Stimulated activated naive CD8-positive, alpha-beta T cell treated with anti-CD3 and anti-CD28 coated beads, Interleukin-15, amount 100 ng/mL, for 72 hours (primary cell): ENCODE measurements around the gene PKP2.

Experiments
- ATAC-seq: fragments of 150-1000 bp; cut with Tn5 transposase; 2 replicates; pipeline ENCODE4 v1.10.0; 2021; ENCODE audit warnings: mild to moderate bottlenecking, moderate library complexity
- DNase-seq, 2 donors: peaks; one replicate each; pipeline ENCODE4 v3.0.0; 2021 to 2022
- H3K27ac Mint-ChIP-seq, 2 donors: one replicate each; pipeline ENCODE4 v1.8.0; 2022; ENCODE audit warnings: mild to moderate bottlenecking in 2 of 2, mixed read lengths in 2 of 2, moderate library complexity in 2 of 2
- H3K27me3 Mint-ChIP-seq: one replicate; pipeline ENCODE4 v1.8.0; 2022; ENCODE audit warnings: mixed read lengths
- H3K4me1 Mint-ChIP-seq: one replicate; pipeline ENCODE4 v1.8.0; 2022; ENCODE audit warnings: mild to moderate bottlenecking, mixed read lengths
- H3K4me3 Mint-ChIP-seq, 2 donors: one replicate each; pipeline ENCODE4 v1.8.0; 2022; ENCODE audit warnings: mild to moderate bottlenecking in 2 of 2, mixed read lengths in 2 of 2, moderate library complexity in 1 of 2
- H3K9me3 Mint-ChIP-seq, 2 donors: one replicate each; pipeline ENCODE4 v1.8.0; 2022; ENCODE audit warnings: mixed read lengths in 2 of 2

Gene PKP2

DNA sequence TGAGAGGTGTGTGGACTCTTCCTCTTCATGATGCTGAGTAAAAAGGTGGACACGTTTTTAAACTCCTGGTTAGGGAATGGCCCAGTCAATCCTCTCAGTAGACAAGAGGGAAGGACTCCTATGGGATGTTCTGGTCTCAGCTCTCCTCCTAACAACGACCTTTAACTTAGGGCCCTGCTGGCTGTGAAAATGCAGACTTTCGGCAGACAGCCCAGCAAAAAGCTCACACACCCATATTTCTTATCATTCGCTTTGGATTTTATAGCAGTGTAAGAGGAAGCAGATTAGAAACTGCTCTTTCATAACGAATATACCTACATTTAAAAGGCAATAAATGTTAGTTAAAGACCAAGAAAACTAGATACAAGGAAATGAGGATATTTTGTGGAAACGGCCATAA, 122.9 kb downstream of the PKP2 start:
- ATAC-seq (no peak), DNase-seq (no peak)
- Mint-ChIP-seq H3K27ac (no peak overlapping the region), H3K27me3 (peaks cover 8% of the 10 kb centered on the region), H3K4me1 (no peaks in the 10 kb centered on the region), H3K4me3 (no peak overlapping the region), H3K9me3 (no peaks in the 10 kb centered on the region)

DNA sequence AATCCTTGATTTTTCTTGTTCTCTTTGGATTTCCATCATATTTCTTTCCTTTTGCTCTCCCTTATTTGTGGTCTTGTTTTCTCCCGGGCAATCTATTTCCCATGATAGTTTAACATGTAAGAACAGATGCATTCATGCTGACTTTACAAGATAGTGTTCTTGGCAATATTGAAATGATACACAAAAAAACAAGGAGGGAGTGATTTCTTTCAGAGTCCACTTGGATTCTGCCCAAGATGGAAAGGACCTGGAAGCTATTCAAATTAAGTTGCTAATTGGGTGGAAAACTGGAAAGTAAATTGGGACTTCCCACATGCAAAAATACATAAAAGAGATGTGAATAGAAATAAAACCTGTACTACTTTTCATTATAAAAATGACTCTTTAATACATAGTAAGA, 126.4 kb downstream of the PKP2 start:
- Mint-ChIP-seq H3K4me1 (no peaks in the 10 kb centered on the region), H3K27ac (no peak overlapping the region), H3K4me3 (no peak overlapping the region), H3K9me3 (no peaks in the 10 kb centered on the region), H3K27me3 (peaks cover 22% of the 10 kb centered on the region)
- ATAC-seq, result no peak
- no peak for DNase-seq

DNA sequence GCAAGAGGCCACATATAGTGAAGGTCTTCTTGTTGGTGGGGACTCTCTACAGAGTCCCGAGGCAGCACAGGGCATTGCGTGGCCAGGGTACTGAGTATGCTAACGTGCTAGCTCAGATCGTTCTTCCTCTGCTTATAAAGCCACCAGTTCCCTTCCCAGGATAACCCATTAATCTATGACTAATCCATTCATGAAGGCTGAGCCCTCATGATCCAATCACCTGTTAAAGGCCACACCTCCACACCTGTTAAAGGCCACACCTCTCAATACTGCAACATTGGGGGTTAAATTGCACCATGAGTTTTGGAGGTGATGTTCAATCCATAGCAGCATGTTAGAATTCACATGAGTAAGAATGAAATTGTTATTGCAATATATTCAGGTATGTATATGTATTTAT, 128.1 kb downstream of the PKP2 start:
- H3K4me3 Mint-ChIP-seq, result no peak overlapping the region
- H3K27me3 Mint-ChIP-seq, result peaks cover 22% of the 10 kb centered on the region

GRCh38 chr12:32765906-32766305, 130.7 kb downstream of the PKP2 start:
- Mint-ChIP-seq H3K4me3 (no peak overlapping the region), H3K9me3 (no peaks in the 10 kb centered on the region), H3K27me3 (peaks cover 27% of the 10 kb centered on the region), H3K27ac (no peak overlapping the region), H3K4me1 (no peaks in the 10 kb centered on the region)
- ATAC-seq (no peak), DNase-seq (no peak)

More for the DNA sequence above, 128.1 kb downstream of the PKP2 start:
- Mint-ChIP-seq H3K27ac (no peak overlapping the region), H3K4me1 (no peaks in the 10 kb centered on the region), H3K9me3 (no peaks in the 10 kb centered on the region)
- DNase-seq (no peak), ATAC-seq (no peak)

- Mint-ChIP-seq H3K27me3 (peaks cover 5% of the 10 kb centered on the region), H3K4me1 (peaks cover under 1% of the 10 kb centered on the region), H3K9me3 (no peaks in the 10 kb centered on the region), H3K27ac (no peak overlapping the region), H3K4me3 (no peak overlapping the region)
- ATAC-seq (no peak), DNase-seq (no peak)
These were observed 134.9 kb downstream of the PKP2 start for GRCh38 chr12:32761716-32762115.

DNA sequence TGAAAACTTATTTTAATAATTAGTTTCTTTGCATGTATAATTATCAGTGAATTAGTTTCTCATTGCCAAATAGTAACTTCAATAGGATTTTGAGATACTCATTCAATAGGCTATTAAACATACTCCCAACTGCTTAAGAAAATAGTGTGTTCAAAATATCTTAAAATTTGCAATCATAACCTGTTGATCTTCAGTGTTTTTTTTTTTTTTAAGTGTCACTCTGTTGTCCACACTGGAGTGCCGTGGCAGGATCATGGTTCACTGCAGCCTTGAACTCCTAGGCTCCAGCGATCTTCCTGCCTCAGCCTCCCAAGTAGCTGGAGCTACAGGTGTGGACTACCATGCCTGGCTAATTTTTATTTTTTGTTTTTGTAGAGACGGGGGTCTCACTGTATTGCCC, 139.4 kb downstream of the PKP2 start:
- H3K4me3 Mint-ChIP-seq, result no peak overlapping the region
- H3K27me3 Mint-ChIP-seq, result peaks cover 5% of the 10 kb centered on the region
- H3K9me3 Mint-ChIP-seq, result no peaks in the 10 kb centered on the region
- no peak overlapping the region for H3K27ac Mint-ChIP-seq
- DNase-seq (no peak), ATAC-seq (no peak)
- H3K4me1 Mint-ChIP-seq, result peaks cover 25% of the 10 kb centered on the region

- Mint-ChIP-seq H3K4me1 (peaks cover 25% of the 10 kb centered on the region), H3K27me3 (peaks cover 5% of the 10 kb centered on the region), H3K4me3 (peak overlapping the region; percentile 84 to 88), H3K27ac (peak overlapping the region; percentile 83 to 93), H3K9me3 (no peaks in the 10 kb centered on the region)
- ATAC-seq (no peak), DNase-seq (no peak)
These were observed 140.0 kb downstream of the PKP2 start for GRCh38 chr12:32756476-32757066.

- Mint-ChIP-seq H3K27me3 (no peaks in the 10 kb centered on the region), H3K4me3 (peak within 1 kb of the TSS; percentile 84 to 88), H3K9me3 (no peaks in the 10 kb centered on the region), H3K4me1 (peaks cover 25% of the 10 kb centered on the region), H3K27ac (peak within 1 kb of the TSS; percentile 93 to 95)
- ATAC-seq (peak; percentile 90), DNase-seq (peak; percentile 76 to 86)
These were observed 140.7 kb downstream of the PKP2 start, which contains the start of gene YARS2 for GRCh38 chr12:32755654-32756475. Gene YARS2 (minus strand): TSS chr12:32755897. CDS start chr12:32755874, 23 bp downstream.

GRCh38 chr12:32755051-32755653, 141.4 kb downstream of the PKP2 start:
- peak overlapping the region; percentile 84 to 88 for H3K4me3 Mint-ChIP-seq
- no peaks in the 10 kb centered on the region for H3K27me3 Mint-ChIP-seq
- peak; percentile 77 for ATAC-seq
- H3K9me3 Mint-ChIP-seq, result no peaks in the 10 kb centered on the region
- peaks cover 25% of the 10 kb centered on the region for H3K4me1 Mint-ChIP-seq
- peak overlapping the region; percentile 93 to 95 for H3K27ac Mint-ChIP-seq
- DNase-seq, result peak; percentile 79 to 80

- H3K27me3 Mint-ChIP-seq, result no peaks in the 10 kb centered on the region
- DNase-seq (no peak), ATAC-seq (no peak)
- peak overlapping the region; percentile 67 to 93 for H3K27ac Mint-ChIP-seq
- peaks cover 25% of the 10 kb centered on the region for H3K4me1 Mint-ChIP-seq
- H3K9me3 Mint-ChIP-seq, result no peaks in the 10 kb centered on the region
- peak overlapping the region; percentile 84 to 88 for H3K4me3 Mint-ChIP-seq
These were observed 142.5 kb downstream of the PKP2 start for GRCh38 chr12:32754111-32754510.

DNA sequence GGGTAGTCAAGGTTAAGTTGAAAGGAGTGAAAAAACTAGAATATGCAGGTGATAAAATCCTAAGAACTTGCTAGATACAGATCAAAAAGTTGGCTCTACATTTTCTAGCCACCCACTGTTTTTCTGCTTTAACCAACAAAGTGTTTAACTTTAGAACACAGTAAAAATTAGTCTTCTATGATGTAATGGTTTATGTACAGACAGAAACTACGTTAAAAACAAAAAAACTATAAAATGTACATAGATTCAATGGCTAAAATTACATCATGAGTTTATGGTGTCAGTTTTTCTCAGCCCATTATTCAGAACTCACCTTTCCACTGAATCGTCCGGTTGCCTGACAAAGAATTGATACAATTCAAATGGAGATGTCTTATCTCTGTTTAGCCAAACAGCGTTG, 143.0 kb downstream of the PKP2 start:
- H3K4me1 Mint-ChIP-seq, result peaks cover 25% of the 10 kb centered on the region
- H3K27me3 Mint-ChIP-seq, result no peaks in the 10 kb centered on the region
- H3K9me3 Mint-ChIP-seq, result no peaks in the 10 kb centered on the region
- peak overlapping the region; percentile 84 to 88 for H3K4me3 Mint-ChIP-seq
- no peak overlapping the region for H3K27ac Mint-ChIP-seq
- DNase-seq, result no peak
- no peak for ATAC-seq

GRCh38 chr12:32743264-32743663, 153.3 kb downstream of the PKP2 start:
- Mint-ChIP-seq H3K9me3 (no peaks in the 10 kb centered on the region), H3K27me3 (no peaks in the 10 kb centered on the region), H3K4me3 (no peak overlapping the region), H3K27ac (no peak overlapping the region), H3K4me1 (no peaks in the 10 kb centered on the region)
- DNase-seq (no peak), ATAC-seq (no peak)

DNA sequence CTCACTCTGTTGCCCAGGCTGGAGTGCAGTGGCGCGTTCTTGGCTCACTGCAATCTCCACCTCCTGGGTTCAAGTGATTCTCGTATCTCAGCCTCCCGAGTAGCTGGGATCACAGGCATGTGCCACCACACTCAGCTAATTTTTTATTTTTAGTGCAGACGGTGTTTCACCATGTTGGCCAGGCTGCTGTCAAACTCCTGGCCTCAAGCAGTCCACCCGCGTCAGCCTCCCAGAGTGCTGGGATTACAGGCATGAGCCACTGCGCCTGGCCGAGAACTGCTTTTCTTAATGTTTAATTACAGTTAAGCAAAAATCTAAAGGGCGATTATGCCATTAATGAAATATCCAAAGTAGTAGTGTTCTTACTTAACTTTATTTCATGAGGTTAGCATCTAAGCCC, 154.4 kb downstream of the PKP2 start:
- no peak for DNase-seq
- ATAC-seq, result no peak
- no peak overlapping the region for H3K4me3 Mint-ChIP-seq
- H3K9me3 Mint-ChIP-seq, result no peaks in the 10 kb centered on the region
- no peak overlapping the region for H3K27ac Mint-ChIP-seq
- no peaks in the 10 kb centered on the region for H3K27me3 Mint-ChIP-seq
- H3K4me1 Mint-ChIP-seq, result no peaks in the 10 kb centered on the region
